GM21390 (cell line): ENCODE measurements around the gene KCNJ14.
A peak's percentile ranks its signal among the peaks of the same experiment; 100 is the strongest.
"Not testable (repeated sequence)": the region's sequence is repeated elsewhere in the genome, so short reads cannot be mapped to it uniquely, and the experiment has no call there.

Experiments
- ATAC-seq: cut with Tn5 transposase; IDR thresholded peaks from one replicate; pipeline ENCODE4 v1.9.1; 2021; ENCODE audit not compliant: unreplicated experiment

KCNJ14 gene

GRCh38 chr19:48486706-48487105 is 31.3 kb downstream of the KCNJ14 start:
- not testable (repeated sequence) for ATAC-seq

DNA sequence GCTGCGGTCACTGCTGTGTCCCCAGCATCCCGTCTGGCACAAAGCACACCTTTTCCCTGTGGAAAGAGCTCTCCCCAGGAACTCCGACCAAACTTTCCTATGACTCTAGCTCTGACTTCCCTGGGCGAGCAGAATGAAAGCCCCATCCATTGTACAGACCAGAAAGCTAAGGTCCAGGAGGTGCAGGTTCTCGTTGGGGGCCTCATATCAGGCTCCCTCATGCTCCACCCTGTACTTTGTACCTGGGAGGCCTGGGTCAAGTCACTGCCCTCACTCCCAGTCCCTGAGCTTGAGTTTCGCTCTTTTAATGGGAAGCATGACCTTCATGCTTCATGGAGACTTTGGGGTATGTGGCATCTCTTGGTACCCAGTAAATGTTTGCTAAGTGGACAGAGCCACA is 32.2 kb downstream of the KCNJ14 start:
- no peak for ATAC-seq

DNA sequence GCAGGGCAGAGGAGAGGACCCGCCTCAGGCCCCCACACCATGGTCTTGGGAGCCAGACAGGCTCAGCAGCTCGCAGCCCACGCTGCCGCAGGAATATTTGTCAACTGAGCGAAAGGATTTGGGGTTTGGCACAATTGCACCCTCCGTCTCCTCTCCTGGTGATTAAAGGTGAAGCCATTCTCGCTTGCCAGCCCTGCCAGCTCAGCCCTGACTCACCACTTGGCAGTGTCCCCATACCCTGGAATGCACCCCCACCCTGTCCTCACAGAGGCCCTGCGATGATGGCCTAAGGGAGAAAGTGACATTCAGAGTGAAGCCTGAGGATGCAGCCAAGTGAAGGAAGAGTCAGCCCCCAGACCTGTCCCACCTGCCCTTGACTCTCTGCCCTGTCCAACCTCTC is 32.6 kb downstream of the KCNJ14 start:
- ATAC-seq, result no peak

GRCh38 chr19:48488478-48488877 is 33.1 kb downstream of the KCNJ14 start:
- not testable (repeated sequence) for ATAC-seq

- no peak for ATAC-seq
These were observed 34.3 kb downstream of the KCNJ14 start for GRCh38 chr19:48489608-48490216.

DNA sequence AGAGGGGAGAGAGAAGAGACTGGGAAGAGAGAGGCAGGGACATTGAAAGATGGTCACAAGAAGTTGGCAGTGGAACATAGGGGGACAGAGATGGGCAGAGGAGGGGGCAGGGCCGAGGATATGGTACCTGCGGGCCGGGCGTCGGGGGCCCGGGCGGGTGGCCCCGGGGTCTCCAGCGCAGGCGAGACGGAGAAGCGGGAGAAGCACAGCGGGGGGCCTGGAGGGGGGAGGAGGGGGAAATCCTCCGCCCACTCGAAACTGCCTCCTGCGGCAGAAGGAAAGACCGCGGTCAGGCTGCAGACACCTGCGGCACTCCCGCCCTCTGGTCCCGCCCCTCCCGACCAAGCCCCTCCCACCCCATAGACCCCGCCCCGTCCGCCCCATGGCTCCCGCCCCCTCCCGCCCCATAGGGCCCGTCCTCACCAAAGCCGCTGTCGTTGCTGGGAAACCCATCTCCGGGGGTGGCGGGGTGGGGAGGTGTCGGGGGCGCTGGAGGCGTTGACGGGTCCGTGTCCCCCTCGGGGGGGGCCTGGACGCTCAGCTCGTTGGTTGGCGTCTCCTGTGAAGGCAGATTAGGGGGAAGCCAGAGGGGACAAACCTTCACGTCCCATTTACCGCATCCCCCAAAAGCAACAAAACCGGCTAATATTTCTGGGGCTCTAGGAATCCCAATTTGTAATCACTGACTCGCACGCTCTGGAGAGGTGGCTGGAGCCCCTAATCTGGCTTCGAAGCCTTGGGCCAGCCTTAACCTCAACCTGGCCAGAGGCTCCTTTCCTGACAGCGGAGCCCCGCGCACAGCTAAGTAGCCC is 35.8 kb downstream of the KCNJ14 start:
- ATAC-seq, result no peak

DNA sequence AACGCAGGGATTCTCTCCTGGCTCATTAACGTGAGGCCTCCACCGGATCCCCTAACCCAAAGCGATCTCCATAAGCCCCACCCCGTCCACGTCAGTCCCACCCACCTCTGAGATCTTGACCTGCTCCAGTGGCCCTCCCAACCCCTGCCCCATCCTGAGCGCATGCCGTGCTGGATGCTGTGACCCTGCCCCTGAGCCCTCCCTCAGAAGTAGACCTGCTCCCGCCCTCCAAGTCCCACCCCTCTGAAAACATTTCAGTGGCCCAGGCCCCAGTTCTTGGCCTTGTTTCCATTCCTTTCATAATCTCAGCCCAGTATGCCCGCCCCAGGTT is 36.4 kb downstream of the KCNJ14 start:
- no peak for ATAC-seq

- peak; percentile 62 for ATAC-seq
These were observed 37.7 kb downstream of the KCNJ14 start for GRCh38 chr19:48492925-48493717.

DNA sequence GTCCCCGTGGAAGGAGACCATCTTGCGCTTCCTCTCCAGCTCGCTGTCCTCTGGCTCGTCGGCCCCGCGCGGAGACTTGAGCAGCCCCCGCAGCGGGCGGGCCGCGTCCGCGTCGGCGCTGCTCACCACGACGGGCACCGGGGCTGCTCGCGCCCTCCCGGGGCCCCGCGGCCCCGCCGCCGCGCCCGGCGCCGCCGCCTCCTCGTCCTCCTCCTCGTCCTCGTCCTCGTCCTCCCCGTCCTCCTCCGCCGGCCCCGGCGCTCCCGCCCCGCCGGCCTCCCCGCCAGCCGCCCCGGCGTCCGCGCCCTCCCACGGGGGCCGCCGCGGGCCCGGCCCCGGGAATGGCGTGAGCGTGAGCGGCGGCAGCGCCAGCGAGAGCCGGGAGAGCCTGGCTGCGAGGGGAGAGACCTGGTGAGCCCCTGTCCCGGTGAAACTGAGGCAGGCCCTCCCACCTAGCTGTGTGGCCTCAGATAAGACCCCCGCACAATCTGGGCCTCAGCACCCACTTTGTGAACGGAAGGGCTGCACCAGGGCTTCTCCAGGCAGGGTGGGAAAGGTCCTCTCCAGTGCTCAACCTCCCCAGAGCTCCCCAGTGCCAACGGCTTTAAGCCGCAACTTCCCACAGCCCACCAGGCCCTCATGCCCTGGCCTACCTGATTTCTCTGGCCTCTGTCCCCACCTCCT is 38.5 kb downstream of the KCNJ14 start:
- no peak for ATAC-seq

GRCh38 chr19:48495396-48495795 is 40.0 kb downstream of the KCNJ14 start:
- ATAC-seq, result no peak

DNA sequence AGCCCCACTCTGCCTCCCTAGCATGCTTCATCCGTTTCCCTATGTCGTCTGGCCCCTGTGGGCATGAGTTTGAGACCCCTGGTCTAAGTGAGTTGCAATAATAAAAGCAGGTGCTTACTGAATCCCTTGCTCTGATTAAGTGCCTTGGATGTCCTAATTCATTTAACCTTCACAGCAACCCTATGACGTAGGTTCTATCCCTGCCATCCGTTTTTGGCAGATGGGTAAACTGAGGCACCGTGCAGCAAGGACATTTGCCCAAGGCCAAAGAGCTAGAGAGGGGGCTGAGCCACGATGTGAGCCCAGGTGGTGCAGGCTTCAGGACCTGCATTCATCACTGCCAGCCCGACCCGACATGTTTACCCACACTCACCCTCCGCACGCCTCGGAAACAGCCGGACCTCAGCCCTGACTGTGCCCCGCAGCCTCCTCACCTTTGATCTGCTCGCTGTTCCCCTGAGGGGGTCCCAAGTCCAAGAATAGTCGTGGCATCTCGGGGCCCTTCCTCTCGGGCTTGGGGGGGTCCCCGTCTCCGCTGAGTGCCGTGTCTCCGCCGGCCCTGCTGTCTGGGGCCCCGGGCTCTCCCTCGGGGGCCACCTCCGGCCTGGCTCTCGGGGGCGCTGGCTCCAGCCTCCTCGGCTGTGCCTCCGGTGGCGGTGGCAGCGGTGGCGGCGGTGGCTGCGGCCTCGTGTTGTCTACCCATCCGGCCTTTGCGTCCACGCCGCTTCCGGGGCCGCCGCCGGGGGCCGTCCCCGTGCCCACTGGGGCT is 41.8 kb downstream of the KCNJ14 start:
- ATAC-seq, result no peak

DNA sequence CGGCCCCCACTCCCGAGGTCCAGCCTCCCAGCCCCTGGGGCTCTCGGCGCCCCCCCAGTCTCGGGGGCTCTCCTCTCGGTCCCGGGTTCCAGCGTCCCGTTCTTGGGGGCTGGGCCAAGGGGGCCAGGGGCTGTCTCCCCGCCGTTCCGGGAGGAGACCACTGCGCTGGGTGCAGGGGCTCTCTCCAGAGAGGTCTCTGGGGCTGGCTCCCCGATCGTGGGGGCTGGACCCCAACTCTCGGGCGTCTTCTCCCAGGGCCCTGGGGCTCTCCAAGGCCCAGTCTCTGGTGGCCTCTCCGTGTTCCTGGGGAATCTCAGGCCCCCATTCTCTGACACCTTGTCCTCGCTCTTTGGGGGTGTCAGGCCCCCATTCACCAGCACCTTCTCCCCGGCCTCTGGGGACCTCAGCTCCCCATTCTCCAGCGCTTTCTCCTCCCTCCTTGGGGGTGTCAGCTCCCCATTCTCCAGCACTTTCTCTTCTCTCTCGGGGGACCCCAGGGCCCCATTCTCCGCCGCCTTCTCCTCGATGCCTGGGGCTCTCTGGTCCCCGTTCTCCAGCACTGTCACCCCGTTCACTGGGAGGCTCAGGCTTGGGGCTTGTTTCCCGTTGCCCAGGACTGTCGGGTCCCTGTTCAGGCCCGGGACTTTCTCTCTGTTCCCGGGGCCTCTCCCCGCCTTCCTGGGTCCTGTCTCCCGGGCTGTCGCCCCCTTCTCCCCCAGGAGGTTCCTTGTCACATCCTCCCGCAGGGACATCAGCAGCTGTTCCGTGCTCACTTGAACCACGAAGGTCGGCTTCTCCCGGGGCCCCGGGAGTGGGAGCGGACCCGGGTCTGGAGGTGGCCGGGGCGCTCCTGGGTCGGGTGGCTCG is 42.6 kb downstream of the KCNJ14 start:
- ATAC-seq, result no peak

DNA sequence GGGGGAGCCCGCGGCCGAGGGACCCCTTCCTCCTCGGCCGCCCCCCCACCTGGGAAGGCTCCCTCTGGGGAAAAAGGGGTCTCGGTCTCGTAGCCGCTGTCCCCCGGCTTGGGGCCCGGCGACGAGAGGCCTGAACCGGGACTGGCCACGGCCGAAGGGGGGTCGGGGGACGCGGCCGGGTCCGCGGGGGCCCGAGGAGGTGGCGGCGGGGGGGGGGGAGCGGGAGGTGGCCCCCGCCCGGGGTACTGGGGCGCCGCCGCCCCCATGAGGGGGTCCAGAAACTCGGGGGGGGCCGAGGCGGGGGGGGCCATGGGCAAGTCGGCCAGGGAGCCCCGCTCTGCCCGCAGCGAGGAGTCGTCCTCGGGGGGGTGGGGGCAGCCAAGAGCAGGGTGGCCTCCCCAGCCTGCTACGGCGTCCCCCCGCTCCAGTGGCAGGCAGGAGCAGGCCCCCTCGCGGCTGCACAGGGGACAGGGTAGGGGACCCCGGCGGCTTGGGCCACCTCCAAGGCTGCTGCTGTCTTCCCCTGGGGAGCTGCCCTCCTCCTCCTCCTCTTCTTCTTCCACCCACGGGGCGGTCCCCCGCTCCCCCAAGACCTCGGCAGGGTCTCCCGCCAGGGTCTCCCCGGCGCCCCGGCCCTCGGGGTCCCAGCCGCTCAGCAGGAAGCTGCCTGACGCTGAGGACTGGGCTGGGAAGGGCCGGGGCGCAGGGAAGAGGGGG is 43.4 kb downstream of the KCNJ14 start:
- no peak for ATAC-seq

- ATAC-seq, result no peak
These were observed 44.1 kb downstream of the KCNJ14 start for GRCh38 chr19:48499316-48500090.

GRCh38 chr19:48500830-48501493 is 45.6 kb downstream of the KCNJ14 start:
- ATAC-seq, result no peak

GRCh38 chr19:48501494-48502349 is 46.3 kb downstream of the KCNJ14 start:
- no peak for ATAC-seq
